ENCODE measurements around the gene GPRC5B. TPM values are rescaled to one million over a fixed set of nuclear protein-coding genes. Genes with fewer than 3 reads are reported as not detected.

The GPRC5B gene
- total RNA-seq, 1 donor from 2014 or later: 83.7 TPM

Other genes starting within 250 kb of the GPRC5B start
- 6.2 TPM for gene KNOP1, start 166.6 kb downstream of the GPRC5B start, total RNA-seq
- 6.5 TPM for gene IQCK, start 166.6 kb downstream of the GPRC5B start, total RNA-seq
- gene GPR139, start 189.0 kb upstream of the GPRC5B start, total RNA-seq: not detected

Data from Right ventricle myocardium superior (tissue), 1 donor.